K562 (cell line): ENCODE data around the gene TMEM222. TPM values are rescaled to one million over a fixed set of nuclear protein-coding genes. Genes with fewer than 3 reads are reported as not detected.

Source experiments
- ATF7 ChIP-seq: fragments of 450-650 bp; IDR thresholded peaks from 2 replicates; pipeline ENCODE4 v1.7.1; 2014; ENCODE audit warnings: mild to moderate bottlenecking, moderate library complexity
- BCOR ChIP-seq: fragments of 450-650 bp; IDR thresholded peaks from 2 replicates; pipeline ENCODE4 v1.6.1; 2016
- ELF1 ChIP-seq: fragments of 200-800 bp; sonication (Bioruptor generic); IDR thresholded peaks from 2 replicates; pipeline ENCODE4 v1.6.1; 2016; ENCODE audit warnings: missing genetic modification characterization, missing compliant biosample characterization
- HSF4 ChIP-seq: fragments of 250-450 bp; sonication (Bioruptor Pico); IDR thresholded peaks from 2 replicates; pipeline ENCODE4 v2.1.2; 2022; ENCODE audit warnings: mild to moderate bottlenecking, moderate library complexity, borderline replicate concordance
- MCM3 ChIP-seq: fragments of 450-650 bp; IDR thresholded peaks from 2 replicates; pipeline ENCODE4 v1.6.1; 2016
- MED1 ChIP-seq: sonication (generic); formaldehyde crosslinking; IDR thresholded peaks from 2 replicates; pipeline ENCODE4 v1.8.1; 2023; ENCODE audit warnings: missing genetic modification reagents, borderline replicate concordance
- MTA2 ChIP-seq: fragments of 450-650 bp; IDR thresholded peaks from 2 replicates; pipeline ENCODE4 v1.6.1; 2016; ENCODE audit warnings: low read depth
- OTX1 ChIP-seq: fragments of 450-650 bp; formaldehyde crosslinking; IDR thresholded peaks from 2 replicates; pipeline ENCODE4 v1.4.0; 2022; ENCODE audit warnings: mild to moderate bottlenecking
- PHF21A ChIP-seq: fragments of 450-650 bp; IDR thresholded peaks from 2 replicates; pipeline ENCODE4 v1.6.1; 2017; ENCODE audit warnings: low read depth, borderline replicate concordance
- PPARD ChIP-seq: fragments of 250-450 bp; sonication (Bioruptor Pico); IDR thresholded peaks from 2 replicates; pipeline ENCODE4 v1.8.0; 2022; ENCODE audit warnings: inconsistent platforms, mild to moderate bottlenecking, moderate library complexity
- TGIF2 ChIP-seq: sonication (generic); formaldehyde crosslinking; IDR thresholded peaks from 2 replicates; pipeline ENCODE4 v1.8.1; 2022; ENCODE audit warnings: mild to moderate bottlenecking, missing genetic modification reagents, moderate library complexity
- ZNF551 ChIP-seq: fragments of 250-450 bp; sonication (Bioruptor Pico); IDR thresholded peaks from 2 replicates; pipeline ENCODE4 v1.5.0; 2021; ENCODE audit warnings: mild to moderate bottlenecking, moderate library complexity
- ZSCAN29 ChIP-seq: fragments of 450-650 bp; IDR thresholded peaks from 2 replicates; pipeline ENCODE4 v1.6.1; 2017
- polyA plus RNA-seq, 8 experiments: library from polyadenylated mRNA; depleted of rRNA in 4 of 8; stranded (reverse) in 5 of 8; unstranded in 3 of 8; fragments of >200 nt; fragmentation: Nextera tagmentation in 2 of 8; fragmentation: Illumina TruSeq in 1 of 8; extraction: Ambion mirVana in 2 of 8; extraction: Trizol in 1 of 8; gene quantifications; 2 replicates each; pipeline versions ENCODE4 v1.2.1 to v1.2.3, GENCODE V29; 2011 to 2014; ENCODE audit warnings: inconsistent platforms in 1 of 8, missing spikeins in 1 of 8
- total RNA-seq, 7 experiments: library from RNA; depleted of rRNA in 6 of 7; stranded (reverse); fragments of >200 nt in 6 of 7; fragmentation: Illumina TruSeq in 2 of 7; extraction: Trizol in 2 of 7; gene quantifications; 2 replicates each; pipeline versions ENCODE4 v1.2.1 to v1.2.3, GENCODE V29; 2011 to 2021; ENCODE audit warnings: low replicate concordance in 1 of 7
- TF ChIP-seq, protein P1 (sequence below): sonication (generic); formaldehyde crosslinking; IDR thresholded peaks from 2 replicates; pipeline ENCODE4 v1.8.0; 2023; ENCODE audit warnings: mild to moderate bottlenecking, missing genetic modification reagents
- TF ChIP-seq, protein P2 (sequence below): fragments of 450-650 bp; IDR thresholded peaks from 2 replicates; pipeline ENCODE4 v1.6.1; 2016; ENCODE audit warnings: mild to moderate bottlenecking
- TF ChIP-seq, protein P3 (sequence below): fragments of 450-650 bp; IDR thresholded peaks from 2 replicates; pipeline ENCODE4 v1.6.1; 2014; ENCODE audit warnings: low read depth, mild to moderate bottlenecking, moderate library complexity, borderline replicate concordance
- TF ChIP-seq, protein P4 (sequence below), 2 experiments: fragments of 450-650 bp in 1 of 2; sonication (generic) in 1 of 2; formaldehyde crosslinking in 1 of 2; IDR thresholded peaks in 1 of 2; conservative IDR thresholded peaks in 1 of 2; 2 replicates each; pipeline versions ENCODE4 v1.6.1 to v1.8.1; 2016 to 2023; ENCODE audit warnings: mild to moderate bottlenecking in 2 of 2, moderate library complexity in 2 of 2, inconsistent platforms in 1 of 2, missing genetic modification reagents in 1 of 2
- TF ChIP-seq, protein P5 (sequence below): sonication (generic); IDR thresholded peaks from 2 replicates; pipeline ENCODE4 v1.6.1; 2016

TMEM222 gene
- total and polyA plus RNA-seq, 9 of the 15 experiments (the other 6 are each of a cell fraction or from before 2014, with no cell fraction given) = 6.9 to 48.0 (median 32.8) TPM

DNA sequence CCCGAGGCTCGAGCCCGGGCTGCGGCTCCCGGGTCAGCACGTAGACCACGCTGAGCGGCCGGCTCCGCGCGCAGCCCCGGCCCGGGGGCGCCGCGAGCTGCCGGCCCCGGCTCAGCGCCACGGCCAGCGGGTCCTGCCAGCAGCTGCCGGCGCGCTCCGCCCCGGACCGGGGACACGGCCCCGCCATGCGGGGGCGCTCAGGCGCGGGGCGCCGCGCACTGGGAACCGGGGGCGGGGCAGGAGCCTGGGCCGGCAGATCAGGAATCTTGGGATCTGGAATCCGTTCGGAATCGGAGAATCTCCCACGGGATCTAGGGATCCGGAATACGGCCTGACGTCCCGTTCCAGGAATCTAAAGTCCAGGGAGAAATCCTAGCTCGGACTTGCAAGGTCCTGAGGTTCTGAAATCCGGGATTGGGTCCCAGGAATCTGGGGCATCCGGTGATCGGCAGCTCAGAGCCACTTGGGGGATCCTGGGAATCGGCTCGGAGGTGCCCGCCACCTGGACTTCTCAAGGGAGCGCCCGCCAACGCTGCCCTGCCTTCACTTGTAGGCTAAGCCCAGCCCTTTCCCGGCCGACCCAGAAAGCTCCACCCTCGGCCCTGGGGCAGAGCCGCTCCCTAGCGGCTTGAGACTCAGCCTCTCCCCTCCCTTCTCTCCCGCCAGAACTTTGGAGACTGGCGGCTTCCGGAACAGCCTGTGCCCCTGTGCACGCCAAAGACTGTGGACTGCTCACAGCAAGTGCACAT is 44.6 kb downstream of the TMEM222 start, which contains the start of gene MAP3K6 (continued):
- TF ChIP-seq, protein P1, sequence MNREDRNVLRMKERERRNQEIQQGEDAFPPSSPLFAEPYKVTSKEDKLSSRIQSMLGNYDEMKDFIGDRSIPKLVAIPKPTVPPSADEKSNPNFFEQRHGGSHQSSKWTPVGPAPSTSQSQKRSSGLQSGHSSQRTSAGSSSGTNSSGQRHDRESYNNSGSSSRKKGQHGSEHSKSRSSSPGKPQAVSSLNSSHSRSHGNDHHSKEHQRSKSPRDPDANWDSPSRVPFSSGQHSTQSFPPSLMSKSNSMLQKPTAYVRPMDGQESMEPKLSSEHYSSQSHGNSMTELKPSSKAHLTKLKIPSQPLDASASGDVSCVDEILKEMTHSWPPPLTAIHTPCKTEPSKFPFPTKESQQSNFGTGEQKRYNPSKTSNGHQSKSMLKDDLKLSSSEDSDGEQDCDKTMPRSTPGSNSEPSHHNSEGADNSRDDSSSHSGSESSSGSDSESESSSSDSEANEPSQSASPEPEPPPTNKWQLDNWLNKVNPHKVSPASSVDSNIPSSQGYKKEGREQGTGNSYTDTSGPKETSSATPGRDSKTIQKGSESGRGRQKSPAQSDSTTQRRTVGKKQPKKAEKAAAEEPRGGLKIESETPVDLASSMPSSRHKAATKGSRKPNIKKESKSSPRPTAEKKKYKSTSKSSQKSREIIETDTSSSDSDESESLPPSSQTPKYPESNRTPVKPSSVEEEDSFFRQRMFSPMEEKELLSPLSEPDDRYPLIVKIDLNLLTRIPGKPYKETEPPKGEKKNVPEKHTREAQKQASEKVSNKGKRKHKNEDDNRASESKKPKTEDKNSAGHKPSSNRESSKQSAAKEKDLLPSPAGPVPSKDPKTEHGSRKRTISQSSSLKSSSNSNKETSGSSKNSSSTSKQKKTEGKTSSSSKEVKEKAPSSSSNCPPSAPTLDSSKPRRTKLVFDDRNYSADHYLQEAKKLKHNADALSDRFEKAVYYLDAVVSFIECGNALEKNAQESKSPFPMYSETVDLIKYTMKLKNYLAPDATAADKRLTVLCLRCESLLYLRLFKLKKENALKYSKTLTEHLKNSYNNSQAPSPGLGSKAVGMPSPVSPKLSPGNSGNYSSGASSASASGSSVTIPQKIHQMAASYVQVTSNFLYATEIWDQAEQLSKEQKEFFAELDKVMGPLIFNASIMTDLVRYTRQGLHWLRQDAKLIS (CRISPR knock-in tag) = 0 out of 2 replicates have a peak, but pooled peaks have one; percentile 12
- TF ChIP-seq, protein P2, sequence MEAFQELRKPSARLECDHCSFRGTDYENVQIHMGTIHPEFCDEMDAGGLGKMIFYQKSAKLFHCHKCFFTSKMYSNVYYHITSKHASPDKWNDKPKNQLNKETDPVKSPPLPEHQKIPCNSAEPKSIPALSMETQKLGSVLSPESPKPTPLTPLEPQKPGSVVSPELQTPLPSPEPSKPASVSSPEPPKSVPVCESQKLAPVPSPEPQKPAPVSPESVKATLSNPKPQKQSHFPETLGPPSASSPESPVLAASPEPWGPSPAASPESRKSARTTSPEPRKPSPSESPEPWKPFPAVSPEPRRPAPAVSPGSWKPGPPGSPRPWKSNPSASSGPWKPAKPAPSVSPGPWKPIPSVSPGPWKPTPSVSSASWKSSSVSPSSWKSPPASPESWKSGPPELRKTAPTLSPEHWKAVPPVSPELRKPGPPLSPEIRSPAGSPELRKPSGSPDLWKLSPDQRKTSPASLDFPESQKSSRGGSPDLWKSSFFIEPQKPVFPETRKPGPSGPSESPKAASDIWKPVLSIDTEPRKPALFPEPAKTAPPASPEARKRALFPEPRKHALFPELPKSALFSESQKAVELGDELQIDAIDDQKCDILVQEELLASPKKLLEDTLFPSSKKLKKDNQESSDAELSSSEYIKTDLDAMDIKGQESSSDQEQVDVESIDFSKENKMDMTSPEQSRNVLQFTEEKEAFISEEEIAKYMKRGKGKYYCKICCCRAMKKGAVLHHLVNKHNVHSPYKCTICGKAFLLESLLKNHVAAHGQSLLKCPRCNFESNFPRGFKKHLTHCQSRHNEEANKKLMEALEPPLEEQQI = no peak
- TF ChIP-seq, protein P3, sequence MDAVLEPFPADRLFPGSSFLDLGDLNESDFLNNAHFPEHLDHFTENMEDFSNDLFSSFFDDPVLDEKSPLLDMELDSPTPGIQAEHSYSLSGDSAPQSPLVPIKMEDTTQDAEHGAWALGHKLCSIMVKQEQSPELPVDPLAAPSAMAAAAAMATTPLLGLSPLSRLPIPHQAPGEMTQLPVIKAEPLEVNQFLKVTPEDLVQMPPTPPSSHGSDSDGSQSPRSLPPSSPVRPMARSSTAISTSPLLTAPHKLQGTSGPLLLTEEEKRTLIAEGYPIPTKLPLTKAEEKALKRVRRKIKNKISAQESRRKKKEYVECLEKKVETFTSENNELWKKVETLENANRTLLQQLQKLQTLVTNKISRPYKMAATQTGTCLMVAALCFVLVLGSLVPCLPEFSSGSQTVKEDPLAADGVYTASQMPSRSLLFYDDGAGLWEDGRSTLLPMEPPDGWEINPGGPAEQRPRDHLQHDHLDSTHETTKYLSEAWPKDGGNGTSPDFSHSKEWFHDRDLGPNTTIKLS = peak; percentile 58; the same call in 1 of the 2 replicates
- TF ChIP-seq PHF21A (no peak), MED1 (CRISPR knock-in tag) (no peak), BCOR (peak; percentile 15; the same call in 1 of the 2 replicates), ZNF551 (CRISPR knock-in tag) (no peak), PPARD (no peak), ATF7 (peak; percentile 23; the same call in 1 of the 2 replicates), HSF4 (CRISPR knock-in tag) (no peak), MCM3 (no peak), ZSCAN29 (no peak; the same call in 1 of the 2 replicates), OTX1 (no peak), MTA2 (no peak), ELF1 (no peak), TGIF2 (CRISPR knock-in tag) (no peak)
- TF ChIP-seq, protein P4, sequence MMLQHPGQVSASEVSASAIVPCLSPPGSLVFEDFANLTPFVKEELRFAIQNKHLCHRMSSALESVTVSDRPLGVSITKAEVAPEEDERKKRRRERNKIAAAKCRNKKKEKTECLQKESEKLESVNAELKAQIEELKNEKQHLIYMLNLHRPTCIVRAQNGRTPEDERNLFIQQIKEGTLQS (IDR thresholded peaks at IDR 0.05) = no peak
- TF ChIP-seq, protein P4 (CRISPR knock-in tag; conservative IDR thresholded peaks at IDR 0.05) = peak; percentile 79
- TF ChIP-seq, protein P5, sequence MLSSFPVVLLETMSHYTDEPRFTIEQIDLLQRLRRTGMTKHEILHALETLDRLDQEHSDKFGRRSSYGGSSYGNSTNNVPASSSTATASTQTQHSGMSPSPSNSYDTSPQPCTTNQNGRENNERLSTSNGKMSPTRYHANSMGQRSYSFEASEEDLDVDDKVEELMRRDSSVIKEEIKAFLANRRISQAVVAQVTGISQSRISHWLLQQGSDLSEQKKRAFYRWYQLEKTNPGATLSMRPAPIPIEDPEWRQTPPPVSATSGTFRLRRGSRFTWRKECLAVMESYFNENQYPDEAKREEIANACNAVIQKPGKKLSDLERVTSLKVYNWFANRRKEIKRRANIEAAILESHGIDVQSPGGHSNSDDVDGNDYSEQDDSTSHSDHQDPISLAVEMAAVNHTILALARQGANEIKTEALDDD = no peak
